Measurements from ENCODE around the gene ROBO1. TPM values are rescaled to one million over a fixed set of nuclear protein-coding genes. Genes with fewer than 3 reads are reported as not detected.

Gene ROBO1
- total and polyA plus RNA-seq, 2 donors (not counting 3 experiments of a cell fraction or from before 2014, with no cell fraction given): 5.9 to 14.2 TPM

DNA sequence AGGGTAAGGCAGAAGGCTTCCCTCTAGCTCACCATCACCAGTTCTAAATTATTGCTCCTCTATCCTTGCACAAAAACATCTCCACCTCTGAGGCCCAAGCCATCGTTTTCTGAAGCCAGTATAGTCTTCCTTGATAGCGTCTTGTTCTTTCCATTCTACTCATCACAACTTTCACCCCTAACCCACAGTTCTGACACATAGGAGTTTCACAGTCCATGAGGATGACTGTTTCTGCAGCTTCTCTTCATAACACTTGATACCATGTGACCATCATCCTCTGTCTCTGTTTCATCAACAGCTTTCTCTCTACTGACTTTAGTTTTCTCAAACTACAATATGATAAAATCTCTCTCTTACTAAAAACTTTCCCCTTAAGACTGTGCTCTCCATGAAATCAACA, 1166.5 kb downstream of the ROBO1 start:
- Histone ChIP-seq H3K36me3 (ENCODE audit: control insufficient read depth in 2 of 2, extremely low read depth in 1 of 2, insufficient read depth in 2 of 2, low read length in 2 of 2) (no peaks in the 10 kb centered on the region), H3K27me3 (ENCODE audit: control insufficient read depth in 2 of 2, insufficient read depth in 2 of 2, low read length in 2 of 2) (no peaks in the 10 kb centered on the region), H3K4me1 (ENCODE audit: control insufficient read depth, extremely low read depth, insufficient read depth, low read length) (no peaks in the 10 kb centered on the region), H2AFZ (ENCODE audit: low read depth, low read length) (no peak overlapping the region), H3K4me3 (replicated peaks in 1 of 3; ENCODE audit: insufficient read depth in 1 of 3, low read depth in 1 of 3, low read length in 3 of 3) (no peak overlapping the region), H3K79me2 (ENCODE audit: control insufficient read depth, insufficient read depth, low read length) (no peaks in the 10 kb centered on the region), H3K9me1 (replicated peaks; ENCODE audit: control insufficient read depth, extremely low read depth, insufficient read depth, low read length) (no peaks in the 10 kb centered on the region), H3K27ac (ENCODE audit: insufficient read depth, low read depth, low read length) (no peak overlapping the region), H3K4me2 (ENCODE audit: insufficient read depth, low read length) (no peak overlapping the region), H3K9ac (replicated peaks; ENCODE audit: extremely low read depth, insufficient read depth, low read length) (no peak overlapping the region), H4K20me1 (replicated peaks; ENCODE audit: control insufficient read depth, extremely low read depth, insufficient read depth, low read length) (no peaks in the 10 kb centered on the region), H3K9me3 (replicated peaks; ENCODE audit: control insufficient read depth, insufficient read depth, low read length) (no peaks in the 10 kb centered on the region)
- no TSS peak for BruUV-seq (replicated peaks)
- no peak for FAIRE-seq
- POLR2A ChIA-PET: no interaction called here
- CTCF ChIA-PET: interaction anchor here (1.2 kb wide), 1 partner anchor 1281 kb away, joined by 3 read pairs; no protein-coding TSS in a partner anchor
- intact Hi-C loops (cut with micrococcal nuclease) (no loop called here), dilution Hi-C loops (cut with MboI; ENCODE audit: extremely low pct_ligation_motif_present, low sequenced_read_pairs) (no loop called here)
- DNase-seq (ENCODE audit: low read depth, low spot score): no peak
- no peak for TF ChIP-seq GATA2 (IDR thresholded peaks at IDR 0.05; ENCODE audit: insufficient read depth, insufficient read length, low read depth, low read length)
- TF ChIP-seq JUN (IDR thresholded peaks at IDR 0.05; ENCODE audit: borderline replicate concordance, insufficient read depth, insufficient read length, low read depth): no peak
- no peak for TF ChIP-seq POLR2A (IDR thresholded peaks at IDR 0.05; ENCODE audit: low read depth, low read length)
- no peak for TF ChIP-seq MYC (IDR thresholded peaks at IDR 0.05; ENCODE audit: low read depth, low read length)
- TF ChIP-seq, protein P1, sequence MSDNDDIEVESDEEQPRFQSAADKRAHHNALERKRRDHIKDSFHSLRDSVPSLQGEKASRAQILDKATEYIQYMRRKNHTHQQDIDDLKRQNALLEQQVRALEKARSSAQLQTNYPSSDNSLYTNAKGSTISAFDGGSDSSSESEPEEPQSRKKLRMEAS (IDR thresholded peaks at IDR 0.05; ENCODE audit: insufficient read depth, insufficient read length): no peak
- no peak for TF ChIP-seq EZH2 (IDR thresholded peaks at IDR 0.05; ENCODE audit: borderline replicate concordance, low read depth, low read length, severe bottlenecking)
- no peak for TF ChIP-seq FOS (IDR thresholded peaks at IDR 0.05; ENCODE audit: borderline replicate concordance, insufficient read depth, low read length)
- TF ChIP-seq POLR2AphosphoS5 (IDR thresholded peaks at IDR 0.05; ENCODE audit: insufficient read depth, low read depth, low read length): no peak
- TF ChIP-seq, protein P2, sequence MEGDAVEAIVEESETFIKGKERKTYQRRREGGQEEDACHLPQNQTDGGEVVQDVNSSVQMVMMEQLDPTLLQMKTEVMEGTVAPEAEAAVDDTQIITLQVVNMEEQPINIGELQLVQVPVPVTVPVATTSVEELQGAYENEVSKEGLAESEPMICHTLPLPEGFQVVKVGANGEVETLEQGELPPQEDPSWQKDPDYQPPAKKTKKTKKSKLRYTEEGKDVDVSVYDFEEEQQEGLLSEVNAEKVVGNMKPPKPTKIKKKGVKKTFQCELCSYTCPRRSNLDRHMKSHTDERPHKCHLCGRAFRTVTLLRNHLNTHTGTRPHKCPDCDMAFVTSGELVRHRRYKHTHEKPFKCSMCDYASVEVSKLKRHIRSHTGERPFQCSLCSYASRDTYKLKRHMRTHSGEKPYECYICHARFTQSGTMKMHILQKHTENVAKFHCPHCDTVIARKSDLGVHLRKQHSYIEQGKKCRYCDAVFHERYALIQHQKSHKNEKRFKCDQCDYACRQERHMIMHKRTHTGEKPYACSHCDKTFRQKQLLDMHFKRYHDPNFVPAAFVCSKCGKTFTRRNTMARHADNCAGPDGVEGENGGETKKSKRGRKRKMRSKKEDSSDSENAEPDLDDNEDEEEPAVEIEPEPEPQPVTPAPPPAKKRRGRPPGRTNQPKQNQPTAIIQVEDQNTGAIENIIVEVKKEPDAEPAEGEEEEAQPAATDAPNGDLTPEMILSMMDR (IDR thresholded peaks at IDR 0.05; ENCODE audit: extremely low read depth in 1 of 2, insufficient read depth in 1 of 2, low read depth in 1 of 2, low read length in 2 of 2): no peak

Measured in endothelial cell of umbilical vein (primary cell).